Measurements from ENCODE around the gene RPLP2. TPM values are rescaled to one million over a fixed set of nuclear protein-coding genes. Genes with fewer than 3 reads are reported as not detected.
A peak's percentile ranks its signal among the peaks of the same experiment; 100 is the strongest.

Gene RPLP2
- total RNA-seq, 5 donors from 2014 or later (not counting 1 experiment from before 2014, with no cell fraction given), result 4,736 to 5,826 (median 5,260) TPM

- peaks cover 13 to 35% of the 10 kb centered on the region in 2 experiments for H3K4me1 ChIP-seq (ENCODE audit: control insufficient read depth in 1 of 2, extremely low read depth in 1 of 2, insufficient read depth in 2 of 2, low read length in 2 of 2)
- H3K27me3 Mint-ChIP-seq, result no peaks in the 10 kb centered on the region
- H3K36me3 Mint-ChIP-seq, result peaks cover 20% of the 10 kb centered on the region
- 95% methylated on average over 2 of the region's 3 CpGs for WGBS (ENCODE audit: insufficient coverage)
- H3K4me3 Mint-ChIP-seq, result peak overlapping the region in 2 of 3 donors; percentile 21 to 31
- peaks cover 21 to 27% of the 10 kb centered on the region in 2 donors for H3K36me3 ChIP-seq (ENCODE audit: control insufficient read depth in 2 of 2, extremely low read depth in 1 of 2, insufficient read depth in 1 of 2, low read length in 1 of 2)
- H3K4me1 Mint-ChIP-seq, result peaks cover 33 to 40% (median 38%) of the 10 kb centered on the region in 3 donors
- POLR2A ChIA-PET, result no interaction called here
- ATAC-seq (replicated peaks in 1 of 4), result no peak
- H3K27ac Mint-ChIP-seq, result peak overlapping the region in 1 of 2 donors; percentile 16
- DNase-seq, result no peak
- H3K27me3 ChIP-seq (replicated peaks in 1 of 2; ENCODE audit: control insufficient read depth in 2 of 2, extremely low read depth in 1 of 2, insufficient read depth in 2 of 2, low read length in 1 of 2), result no peaks in the 10 kb centered on the region
- H3K4me3 ChIP-seq (ENCODE audit: control insufficient read depth in 1 of 2, extremely low read depth in 1 of 2, low read length in 1 of 2), result no peak overlapping the region
- no peak overlapping the region for H3K27ac ChIP-seq (ENCODE audit: low read length)
- CTCF ChIA-PET, result no interaction called here
- no peaks in the 10 kb centered on the region for H3K9me3 ChIP-seq
- no peaks in the 10 kb centered on the region for H3K9me3 Mint-ChIP-seq
These were observed 2.6 kb downstream of the RPLP2 start for GRCh38 chr11:812390-812789.

- Histone ChIP-seq H3K36me3 (ENCODE audit: control insufficient read depth in 2 of 2, extremely low read depth in 1 of 2, insufficient read depth in 1 of 2, low read length in 1 of 2) (peaks cover 21 to 27% of the 10 kb centered on the region in 2 donors), H3K27ac (ENCODE audit: low read length) (no peak overlapping the region), H3K27me3 (replicated peaks in 1 of 2; ENCODE audit: control insufficient read depth in 2 of 2, extremely low read depth in 1 of 2, insufficient read depth in 2 of 2, low read length in 1 of 2) (no peaks in the 10 kb centered on the region), H3K4me1 (ENCODE audit: control insufficient read depth in 1 of 2, extremely low read depth in 1 of 2, insufficient read depth in 2 of 2, low read length in 2 of 2) (peaks cover 13 to 34% of the 10 kb centered on the region in 2 experiments), H3K9me3 (no peaks in the 10 kb centered on the region), H3K4me3 (ENCODE audit: control insufficient read depth in 1 of 2, extremely low read depth in 1 of 2, low read length in 1 of 2) (no peak overlapping the region)
- Mint-ChIP-seq H3K27me3 (no peaks in the 10 kb centered on the region), H3K4me3 (no peak overlapping the region), H3K4me1 (peaks cover 30 to 35% (median 34%) of the 10 kb centered on the region in 3 donors), H3K9me3 (no peaks in the 10 kb centered on the region), H3K36me3 (peaks cover 20% of the 10 kb centered on the region), H3K27ac (no peak overlapping the region)
- DNase-seq (no peak), ATAC-seq (replicated peaks in 1 of 4) (no peak)
- CTCF ChIA-PET, result no interaction called here
- POLR2A ChIA-PET, result interaction anchor here in 1 of 2 donors (0.6 kb wide), 1 partner anchor 29 kb away, joined by 3 read pairs; no protein-coding TSS in a partner anchor
- WGBS (ENCODE audit: insufficient coverage), result 94% methylated on average over 3 of the region's 6 CpGs
These were observed 3.3 kb downstream of the RPLP2 start for GRCh38 chr11:813072-813455.

GRCh38 chr11:813456-814096 is 3.8 kb downstream of the RPLP2 start:
- ATAC-seq (replicated peaks in 1 of 4), result no peak
- CTCF ChIA-PET, result no interaction called here
- Mint-ChIP-seq H3K9me3 (no peaks in the 10 kb centered on the region), H3K27me3 (no peaks in the 10 kb centered on the region), H3K27ac (no peak overlapping the region), H3K4me1 (peaks cover 29 to 34% (median 31%) of the 10 kb centered on the region in 3 donors), H3K4me3 (no peak overlapping the region), H3K36me3 (peaks cover 20% of the 10 kb centered on the region)
- H3K36me3 ChIP-seq (ENCODE audit: control insufficient read depth in 2 of 2, extremely low read depth in 1 of 2, insufficient read depth in 1 of 2, low read length in 1 of 2), result peaks cover 21 to 27% of the 10 kb centered on the region in 2 donors
- peaks cover 13 to 34% of the 10 kb centered on the region in 2 experiments for H3K4me1 ChIP-seq (ENCODE audit: control insufficient read depth in 1 of 2, extremely low read depth in 1 of 2, insufficient read depth in 2 of 2, low read length in 2 of 2)
- 77% methylated on average over 4 of the region's 9 CpGs for WGBS (ENCODE audit: insufficient coverage)
- H3K4me3 ChIP-seq (ENCODE audit: control insufficient read depth in 1 of 2, extremely low read depth in 1 of 2, low read length in 1 of 2), result no peak overlapping the region
- H3K27me3 ChIP-seq (replicated peaks in 1 of 2; ENCODE audit: control insufficient read depth in 2 of 2, extremely low read depth in 1 of 2, insufficient read depth in 2 of 2, low read length in 1 of 2), result no peaks in the 10 kb centered on the region
- H3K27ac ChIP-seq (ENCODE audit: low read length), result no peak overlapping the region
- POLR2A ChIA-PET, result interaction anchor here in 1 of 2 donors (0.6 kb wide), 2 partner anchors 9 to 29 kb away, joined by 3 read pairs; no protein-coding TSS in a partner anchor
- DNase-seq, result no peak
- H3K9me3 ChIP-seq, result no peaks in the 10 kb centered on the region

GRCh38 chr11:815675-816432 is 6.1 kb downstream of the RPLP2 start:
- Mint-ChIP-seq H3K4me1 (peaks cover 21 to 28% (median 23%) of the 10 kb centered on the region in 3 donors), H3K36me3 (peaks cover 20% of the 10 kb centered on the region), H3K27ac (no peak overlapping the region), H3K4me3 (no peak overlapping the region), H3K9me3 (no peaks in the 10 kb centered on the region), H3K27me3 (no peaks in the 10 kb centered on the region)
- WGBS (ENCODE audit: insufficient coverage), result 93% methylated on average over 11 of the region's 11 CpGs
- no peak for DNase-seq
- H3K27ac ChIP-seq (ENCODE audit: low read length), result no peak overlapping the region
- no peak for ATAC-seq (replicated peaks in 1 of 4)
- peaks cover 21 to 27% of the 10 kb centered on the region in 2 donors for H3K36me3 ChIP-seq (ENCODE audit: control insufficient read depth in 2 of 2, extremely low read depth in 1 of 2, insufficient read depth in 1 of 2, low read length in 1 of 2)
- H3K4me1 ChIP-seq (ENCODE audit: control insufficient read depth in 1 of 2, extremely low read depth in 1 of 2, insufficient read depth in 2 of 2, low read length in 2 of 2), result peaks cover 14 to 35% of the 10 kb centered on the region in 2 experiments
- ChIA-PET POLR2A (no interaction called here), CTCF (no interaction called here)
- H3K4me3 ChIP-seq (ENCODE audit: control insufficient read depth in 1 of 2, extremely low read depth in 1 of 2, low read length in 1 of 2), result no peak overlapping the region
- no peaks in the 10 kb centered on the region for H3K9me3 ChIP-seq
- H3K27me3 ChIP-seq (replicated peaks in 1 of 2; ENCODE audit: control insufficient read depth in 2 of 2, extremely low read depth in 1 of 2, insufficient read depth in 2 of 2, low read length in 1 of 2), result no peaks in the 10 kb centered on the region

- H3K4me1 Mint-ChIP-seq, result peaks cover 20 to 26% (median 22%) of the 10 kb centered on the region in 3 donors
- H3K9me3 Mint-ChIP-seq, result no peaks in the 10 kb centered on the region
- WGBS (ENCODE audit: insufficient coverage), result 92% methylated on average over 2 of the region's 11 CpGs
- H3K27ac Mint-ChIP-seq, result no peak overlapping the region
- Histone ChIP-seq H3K4me3 (ENCODE audit: control insufficient read depth in 1 of 2, extremely low read depth in 1 of 2, low read length in 1 of 2) (no peak overlapping the region), H3K36me3 (ENCODE audit: control insufficient read depth in 2 of 2, extremely low read depth in 1 of 2, insufficient read depth in 1 of 2, low read length in 1 of 2) (peaks cover 18 to 25% of the 10 kb centered on the region in 2 donors), H3K9me3 (no peaks in the 10 kb centered on the region), H3K27ac (ENCODE audit: low read length) (no peak overlapping the region), H3K4me1 (ENCODE audit: control insufficient read depth in 1 of 2, extremely low read depth in 1 of 2, insufficient read depth in 2 of 2, low read length in 2 of 2) (peaks cover 8 to 35% of the 10 kb centered on the region in 2 experiments), H3K27me3 (replicated peaks in 1 of 2; ENCODE audit: control insufficient read depth in 2 of 2, extremely low read depth in 1 of 2, insufficient read depth in 2 of 2, low read length in 1 of 2) (no peaks in the 10 kb centered on the region)
- H3K4me3 Mint-ChIP-seq, result no peak overlapping the region
- H3K36me3 Mint-ChIP-seq, result peaks cover 15% of the 10 kb centered on the region
- no peaks in the 10 kb centered on the region for H3K27me3 Mint-ChIP-seq
- ChIA-PET CTCF (no interaction called here), POLR2A (interaction anchor here in 1 of 2 donors (0.6 kb wide), 1 partner anchor 240 kb away, joined by 3 read pairs; the partner anchor contains the start of gene PHRF1)
- DNase-seq (no peak), ATAC-seq (replicated peaks in 1 of 4) (no peak)
These were observed 6.6 kb downstream of the RPLP2 start for GRCh38 chr11:816433-816779.

GRCh38 chr11:818396-819128 is 8.8 kb downstream of the RPLP2 start, which contains the start of gene PNPLA2:
Gene PNPLA2 (plus strand): TSS chr11:818914. CDS start chr11:819719, 805 bp downstream.
- Histone ChIP-seq H3K27me3 (replicated peaks in 1 of 2; ENCODE audit: control insufficient read depth in 2 of 2, extremely low read depth in 1 of 2, insufficient read depth in 2 of 2, low read length in 1 of 2) (peaks cover 0 to 5% of the 10 kb centered on the region in 2 experiments), H3K4me3 (ENCODE audit: control insufficient read depth in 1 of 2, extremely low read depth in 1 of 2, low read length in 1 of 2) (peak within 1 kb of the TSS; percentile 58 to 83), H3K27ac (ENCODE audit: low read length) (peak within 1 kb of the TSS; percentile 47), H3K9me3 (no peaks in the 10 kb centered on the region), H3K4me1 (ENCODE audit: control insufficient read depth in 1 of 2, extremely low read depth in 1 of 2, insufficient read depth in 2 of 2, low read length in 2 of 2) (peaks cover 5 to 35% of the 10 kb centered on the region in 2 experiments), H3K36me3 (ENCODE audit: control insufficient read depth in 2 of 2, extremely low read depth in 1 of 2, insufficient read depth in 1 of 2, low read length in 1 of 2) (peaks cover 3 to 16% of the 10 kb centered on the region in 2 donors)
- H3K27me3 Mint-ChIP-seq, result no peaks in the 10 kb centered on the region
- DNase-seq, result no peak
- ATAC-seq (replicated peaks in 1 of 4), result no peak
- 33% methylated on average over 17 of the region's 20 CpGs for WGBS (ENCODE audit: insufficient coverage)
- H3K36me3 Mint-ChIP-seq, result peaks cover 14% of the 10 kb centered on the region
- no peaks in the 10 kb centered on the region for H3K9me3 Mint-ChIP-seq
- H3K4me3 Mint-ChIP-seq, result peak within 1 kb of the TSS; percentile 83 to 86 (median 84)
- ChIA-PET POLR2A (interaction anchor here (0.6 to 0.9 kb wide), 5 partner anchors 10 to 493 kb away, joined by 3 to 11 read pairs (median 5); no protein-coding TSS in a partner anchor), CTCF (interaction anchor here in 1 of 2 donors (1.6 kb wide), 1 partner anchor 10 kb away, joined by 6 read pairs; the partner anchor contains the start of gene RPLP2)
- peak within 1 kb of the TSS; percentile 75 to 84 for H3K27ac Mint-ChIP-seq
- H3K4me1 Mint-ChIP-seq, result peaks cover 7 to 20% (median 13%) of the 10 kb centered on the region in 3 donors

Measured in T-cell (primary cell).